ENCODE data around the gene PKIG. TPM values are rescaled to one million over a fixed set of nuclear protein-coding genes. Genes with fewer than 3 reads are reported as not detected.

The PKIG gene
- total RNA-seq, 1 experiment from 2014 or later, result 41.9 TPM

DNA sequence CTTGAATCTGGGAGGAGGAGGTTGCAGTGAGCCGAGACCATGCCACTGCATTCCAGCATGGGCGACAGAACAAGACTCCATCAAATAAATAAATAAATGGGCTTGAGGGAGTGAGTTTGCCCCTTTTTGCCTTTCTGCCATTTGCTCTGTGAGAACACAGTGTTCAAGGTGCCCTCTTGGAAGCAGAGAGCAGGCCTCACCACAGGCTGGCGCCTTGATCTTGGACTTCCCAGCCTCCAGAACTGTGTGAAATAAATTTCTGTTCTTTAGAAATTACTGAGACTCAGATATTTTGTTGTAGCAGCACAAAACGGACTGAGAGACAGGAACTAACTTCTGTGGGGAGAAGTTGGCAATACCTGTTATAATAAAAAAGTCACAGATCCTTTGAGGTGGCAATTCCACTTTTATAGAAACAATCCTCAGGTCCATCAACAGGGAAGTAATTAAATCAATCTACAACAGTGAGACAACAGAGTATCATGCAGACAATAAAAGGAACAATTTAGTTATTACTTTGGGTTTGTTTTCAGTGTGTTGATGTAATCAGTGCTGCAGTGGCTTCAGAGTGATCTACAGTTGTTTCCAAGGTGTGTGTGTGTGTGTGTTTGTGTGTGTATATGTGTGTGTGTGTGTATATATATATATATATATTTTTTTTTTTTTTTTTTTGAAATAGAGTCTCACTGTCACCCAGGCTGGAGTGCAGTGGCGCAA, 24.5 kb downstream of the PKIG start:
- intact Hi-C loops (cut with micrococcal nuclease; ENCODE audit: unreplicated experiment), result no loop called here
- Histone ChIP-seq H4K20me1 (ENCODE audit: insufficient read depth) (no peaks in the 10 kb centered on the region), H3K9me3 (ENCODE audit: insufficient read depth, low read depth) (no peaks in the 10 kb centered on the region), H3F3A (ENCODE audit: insufficient read depth, low read depth) (peaks cover 9% of the 10 kb centered on the region; the same call in 1 of the 2 replicates), H3K9me2 (ENCODE audit: insufficient read depth) (no peaks in the 10 kb centered on the region), H3K79me2 (ENCODE audit: low read depth) (no peaks in the 10 kb centered on the region), H3K36me3 (ENCODE audit: low read depth) (no peaks in the 10 kb centered on the region), H2AFZ (no peak overlapping the region), H3K4me2 (no peak overlapping the region), H3K4me3 (no peak overlapping the region), H3K27me3 (ENCODE audit: insufficient read depth, low read depth) (no peaks in the 10 kb centered on the region), H3K27ac (no peak overlapping the region), H3K4me1 (replicated peaks; ENCODE audit: insufficient read depth) (peaks cover 7% of the 10 kb centered on the region)
- BruUV-seq (replicated peaks), result no TSS peak
- DNase-seq, result no peak
- ChIA-PET CTCF (no interaction called here), POLR2A (ENCODE audit: unreplicated experiment) (no interaction called here)
- no peak for TF ChIP-seq EZH2 (IDR thresholded peaks at IDR 0.05; ENCODE audit: low read depth)
- TF ChIP-seq, protein P1, sequence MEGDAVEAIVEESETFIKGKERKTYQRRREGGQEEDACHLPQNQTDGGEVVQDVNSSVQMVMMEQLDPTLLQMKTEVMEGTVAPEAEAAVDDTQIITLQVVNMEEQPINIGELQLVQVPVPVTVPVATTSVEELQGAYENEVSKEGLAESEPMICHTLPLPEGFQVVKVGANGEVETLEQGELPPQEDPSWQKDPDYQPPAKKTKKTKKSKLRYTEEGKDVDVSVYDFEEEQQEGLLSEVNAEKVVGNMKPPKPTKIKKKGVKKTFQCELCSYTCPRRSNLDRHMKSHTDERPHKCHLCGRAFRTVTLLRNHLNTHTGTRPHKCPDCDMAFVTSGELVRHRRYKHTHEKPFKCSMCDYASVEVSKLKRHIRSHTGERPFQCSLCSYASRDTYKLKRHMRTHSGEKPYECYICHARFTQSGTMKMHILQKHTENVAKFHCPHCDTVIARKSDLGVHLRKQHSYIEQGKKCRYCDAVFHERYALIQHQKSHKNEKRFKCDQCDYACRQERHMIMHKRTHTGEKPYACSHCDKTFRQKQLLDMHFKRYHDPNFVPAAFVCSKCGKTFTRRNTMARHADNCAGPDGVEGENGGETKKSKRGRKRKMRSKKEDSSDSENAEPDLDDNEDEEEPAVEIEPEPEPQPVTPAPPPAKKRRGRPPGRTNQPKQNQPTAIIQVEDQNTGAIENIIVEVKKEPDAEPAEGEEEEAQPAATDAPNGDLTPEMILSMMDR (conservative IDR thresholded peaks at IDR 0.05), result no peak

DNA sequence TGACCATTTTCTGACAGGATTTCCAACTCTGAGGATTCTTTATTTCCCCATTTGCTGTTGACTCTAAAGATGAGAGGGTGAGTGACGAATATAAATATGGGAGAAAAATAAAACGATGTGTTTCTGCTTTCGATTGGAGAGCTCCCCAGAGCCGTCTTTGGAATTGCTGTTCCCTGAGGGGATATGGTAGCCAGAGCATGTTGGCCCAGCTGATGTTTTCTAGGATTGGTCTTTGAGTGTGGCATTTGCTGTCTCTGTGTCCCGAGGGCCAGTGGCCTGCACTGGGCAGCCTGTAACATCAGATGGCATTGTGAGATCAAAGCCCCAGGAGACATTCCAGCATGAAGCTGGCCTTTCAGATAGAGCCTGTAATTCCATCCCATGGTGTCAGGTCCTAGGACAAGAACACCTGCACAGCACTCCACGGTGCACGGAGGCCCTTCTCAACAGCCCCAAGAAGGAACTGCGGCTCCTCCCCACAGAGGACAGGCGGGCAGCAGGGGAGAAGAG, 26.7 kb downstream of the PKIG start:
- ChIA-PET CTCF (interaction anchor here (1.2 kb wide), 1 partner anchor 71 kb away, joined by 3 read pairs; no protein-coding TSS in a partner anchor), POLR2A (ENCODE audit: unreplicated experiment) (interaction anchor here (0.5 kb wide), 1 partner anchor 114 kb away, joined by 3 read pairs; no protein-coding TSS in a partner anchor)
- no peaks in the 10 kb centered on the region for H3K27me3 ChIP-seq (ENCODE audit: insufficient read depth, low read depth)
- TF ChIP-seq EZH2 (IDR thresholded peaks at IDR 0.05; ENCODE audit: low read depth), result no peak
- TF ChIP-seq, protein P1 (conservative IDR thresholded peaks at IDR 0.05), result no peak
- no peaks in the 10 kb centered on the region for H3K79me2 ChIP-seq (ENCODE audit: low read depth)
- no peaks in the 10 kb centered on the region for H4K20me1 ChIP-seq (ENCODE audit: insufficient read depth)
- intact Hi-C loops (cut with micrococcal nuclease; ENCODE audit: unreplicated experiment), result no loop called here
- no peak overlapping the region; the same call in 1 of the 2 replicates for H2AFZ ChIP-seq
- H3K36me3 ChIP-seq (ENCODE audit: low read depth), result no peaks in the 10 kb centered on the region
- H3K27ac ChIP-seq, result no peak overlapping the region
- no peaks in the 10 kb centered on the region for H3K9me2 ChIP-seq (ENCODE audit: insufficient read depth)
- peaks cover 7% of the 10 kb centered on the region for H3K4me1 ChIP-seq (replicated peaks; ENCODE audit: insufficient read depth)
- no peaks in the 10 kb centered on the region for H3K9me3 ChIP-seq (ENCODE audit: insufficient read depth, low read depth)
- DNase-seq, result no peak
- no peak overlapping the region for H3K4me3 ChIP-seq
- no TSS peak for BruUV-seq (replicated peaks)
- H3K4me2 ChIP-seq, result no peak overlapping the region
- H3F3A ChIP-seq (ENCODE audit: insufficient read depth, low read depth), result peaks cover 9% of the 10 kb centered on the region; the same call in 1 of the 2 replicates

DNA sequence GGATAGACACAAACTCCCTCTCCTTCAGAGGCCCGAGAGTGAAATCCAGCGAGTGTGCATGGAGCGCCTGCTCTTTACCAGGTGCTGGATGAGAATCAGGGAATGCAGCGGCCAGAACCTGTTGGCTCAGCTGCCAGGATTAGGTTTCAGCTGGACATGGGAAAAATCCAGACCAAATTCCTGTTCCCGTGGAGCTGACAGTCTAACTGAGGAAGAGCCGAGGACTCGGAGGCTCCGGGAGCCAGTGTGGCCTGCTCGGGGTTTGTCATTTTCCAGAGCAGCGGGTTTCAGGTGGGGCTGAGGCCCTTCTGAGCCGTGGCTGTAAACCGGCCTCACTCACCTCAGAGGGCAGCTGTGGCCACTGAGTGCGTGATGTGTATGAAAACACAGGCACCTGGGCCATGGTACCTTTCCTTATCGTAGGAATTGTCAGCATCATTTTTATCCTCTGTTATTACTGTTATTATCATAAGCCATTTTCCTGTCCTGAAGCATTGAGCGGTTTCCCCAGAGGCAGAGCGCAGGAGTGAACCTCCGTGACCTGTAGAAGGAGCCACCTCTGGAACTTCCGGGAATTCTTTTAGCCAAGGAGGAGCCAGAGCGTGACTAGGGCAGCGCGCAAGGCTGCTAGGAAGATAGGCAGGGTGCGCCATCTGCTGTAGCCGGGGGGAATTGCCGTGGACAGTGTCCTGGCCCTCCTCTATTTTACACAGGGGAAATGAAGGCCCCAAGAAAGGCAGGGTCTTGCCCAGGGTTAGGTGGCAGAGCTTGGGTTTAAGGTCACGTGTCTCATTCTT, 27.3 kb downstream of the PKIG start:
- Histone ChIP-seq H3K4me3 (no peak overlapping the region), H3K9me3 (ENCODE audit: insufficient read depth, low read depth) (no peaks in the 10 kb centered on the region), H2AFZ (peak overlapping the region; percentile 56)

More for the DNA sequence above, 27.3 kb downstream of the PKIG start:
- Histone ChIP-seq H3K4me2 (peak overlapping the region; percentile 54), H3K36me3 (ENCODE audit: low read depth) (no peaks in the 10 kb centered on the region), H3K27ac (0 out of 2 replicates have a peak overlapping the region, but pooled peaks have one; percentile 0), H3K79me2 (ENCODE audit: low read depth) (no peaks in the 10 kb centered on the region), H3K27me3 (ENCODE audit: insufficient read depth, low read depth) (no peaks in the 10 kb centered on the region), H3F3A (ENCODE audit: insufficient read depth, low read depth) (peaks cover 9% of the 10 kb centered on the region; the same call in 1 of the 2 replicates), H3K4me1 (replicated peaks; ENCODE audit: insufficient read depth) (peaks cover 7% of the 10 kb centered on the region), H4K20me1 (ENCODE audit: insufficient read depth) (no peaks in the 10 kb centered on the region), H3K9me2 (ENCODE audit: insufficient read depth) (no peaks in the 10 kb centered on the region)
- TF ChIP-seq EZH2 (IDR thresholded peaks at IDR 0.05; ENCODE audit: low read depth), result no peak
- TF ChIP-seq, protein P1 (conservative IDR thresholded peaks at IDR 0.05), result peak; percentile 99
- intact Hi-C loops (cut with micrococcal nuclease; ENCODE audit: unreplicated experiment), result loop anchor here (1.0 to 10.0 kb wide), 9 partner anchors 74 to 495 kb away; partner anchors contain the start of genes KCNK15, SERINC3 and TTPAL
- TSS peak; percentile 39 for BruUV-seq (replicated peaks)
- DNase-seq, result peak; percentile 85 to 91
- ChIA-PET POLR2A (ENCODE audit: unreplicated experiment) (interaction anchor here (0.6 kb wide), 1 partner anchor 424 kb away, joined by 6 read pairs; no protein-coding TSS in a partner anchor), CTCF (interaction anchor here (0.5 to 1.2 kb wide), 7 partner anchors 71 to 1520 kb away, joined by 3 to 5 read pairs (median 3); no protein-coding TSS in a partner anchor)
